Activated naive CD4-positive, alpha-beta T cell treated with anti-CD3 and anti-CD28 coated beads, Interleukin-2, amount 50 U/mL, for 72 hours (primary cell): ENCODE data around the gene YOD1. TPM values are rescaled to one million over a fixed set of nuclear protein-coding genes. Genes with fewer than 3 reads are reported as not detected.
A peak's percentile ranks its signal among the peaks of the same experiment; 100 is the strongest.

Source experiments
- ATAC-seq, 2 donors: fragments of 150-1000 bp; cut with Tn5 transposase; 2 replicates each; pipeline ENCODE4 v1.10.0; 2021; ENCODE audit warnings: mild to moderate bottlenecking in 2 of 2, moderate library complexity in 2 of 2
- DNase-seq, 2 donors: peaks; one replicate each; pipeline ENCODE4 v3.0.0; 2021 to 2022; ENCODE audit warnings: low spot score in 2 of 2
- H3K27ac Mint-ChIP-seq, 2 donors: one replicate each; pipeline ENCODE4 v1.8.0; 2022; ENCODE audit warnings: mild to moderate bottlenecking in 2 of 2, mixed read lengths in 2 of 2
- H3K36me3 Mint-ChIP-seq, 2 donors: one replicate each; pipeline ENCODE4 v1.8.0; 2022; ENCODE audit warnings: mixed read lengths in 2 of 2
- H3K9me3 Mint-ChIP-seq, 2 donors: one replicate each; pipeline ENCODE4 v1.8.0; 2022; ENCODE audit warnings: mixed read lengths in 2 of 2
- total RNA-seq, 2 donors: library from RNA; stranded (reverse); gene quantifications; one replicate each; pipeline ENCODE4 v1.2.3, GENCODE V29; 2022

YOD1 gene
- 10 to 100 TPM in 1 of 2 donors, 1 to 10 TPM in 1; 6.6 to 23.4 TPM for total RNA-seq

DNA sequence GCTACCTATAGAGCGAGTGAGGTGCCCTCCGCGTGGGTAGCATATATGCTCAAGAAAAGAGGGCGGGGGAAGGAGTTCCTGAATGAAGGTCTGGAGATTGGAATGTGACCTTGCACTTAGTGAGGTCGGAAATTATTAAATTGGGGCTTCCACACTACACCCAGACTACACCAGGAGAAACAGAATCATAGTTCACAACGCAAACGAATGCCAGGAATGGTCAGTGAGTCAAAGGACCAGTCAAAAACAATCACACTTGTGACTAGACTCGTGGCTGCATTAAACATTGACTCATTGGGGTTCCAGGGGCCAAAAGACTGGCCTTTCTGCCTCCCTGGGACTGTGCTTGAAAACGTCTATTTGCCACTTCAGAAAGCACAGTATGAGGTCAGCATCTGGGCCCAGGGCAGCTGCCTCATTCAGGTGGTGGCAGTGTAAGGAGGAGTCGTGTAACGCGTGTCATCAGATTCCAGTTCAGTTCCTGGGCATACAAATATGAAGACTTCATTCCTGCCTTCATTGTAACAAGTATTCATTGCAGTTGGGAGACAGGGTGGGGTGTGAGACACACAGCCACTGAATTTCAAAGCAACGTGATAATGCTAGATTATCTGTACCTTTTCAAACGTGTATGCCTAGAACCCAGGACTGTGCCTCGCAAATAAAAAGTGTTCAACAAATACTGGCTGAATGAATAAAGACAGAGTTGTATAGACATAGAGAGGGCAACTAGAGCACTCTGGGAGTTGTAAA is at the start of gene YOD1:
YOD1 (minus strand) TSS at position 18 of the 753 bp plus-strand sequence. CDS start 178 bp downstream, outside the sequence.
- DNase-seq, result peak in 1 of 2 donors; percentile 71
- Mint-ChIP-seq H3K9me3 (no peaks in the 10 kb centered on the region), H3K36me3 (peaks cover 10 to 16% of the 10 kb centered on the region in 2 donors), H3K27ac (peak within 1 kb of the TSS; percentile 96 to 99)
- peak in 1 of 2 donors; percentile 72 for ATAC-seq

DNA sequence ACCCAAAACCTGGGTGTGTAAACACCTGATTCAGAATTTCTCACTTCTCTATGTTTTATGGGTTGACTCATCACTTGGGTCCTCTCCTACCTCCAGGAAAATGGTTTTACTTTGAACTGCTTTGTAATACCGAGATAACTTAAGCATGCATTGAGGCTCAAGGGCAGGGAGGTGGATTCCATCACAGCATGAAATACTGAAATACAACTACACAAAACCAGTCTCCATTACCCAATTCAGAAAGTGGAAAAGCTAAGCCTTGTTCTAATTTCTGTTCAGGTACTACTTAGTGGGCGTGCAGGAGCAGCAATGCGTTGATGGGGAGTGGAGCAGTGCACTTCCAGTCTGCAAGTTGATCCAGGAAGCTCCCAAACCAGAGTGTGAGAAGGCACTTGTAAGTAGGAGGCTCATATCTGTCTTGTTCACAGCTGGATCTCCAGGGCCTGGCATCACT is 46.9 kb upstream of the YOD1 start:
- peak in 1 of 2 donors; percentile 42 for DNase-seq
- Mint-ChIP-seq H3K27ac (peak overlapping the region; percentile 31 to 85), H3K36me3 (peaks cover 5 to 32% of the 10 kb centered on the region in 2 donors), H3K9me3 (peaks cover 0 to 8% of the 10 kb centered on the region in 2 donors)
- ATAC-seq, result peak; percentile 98 to 99

DNA sequence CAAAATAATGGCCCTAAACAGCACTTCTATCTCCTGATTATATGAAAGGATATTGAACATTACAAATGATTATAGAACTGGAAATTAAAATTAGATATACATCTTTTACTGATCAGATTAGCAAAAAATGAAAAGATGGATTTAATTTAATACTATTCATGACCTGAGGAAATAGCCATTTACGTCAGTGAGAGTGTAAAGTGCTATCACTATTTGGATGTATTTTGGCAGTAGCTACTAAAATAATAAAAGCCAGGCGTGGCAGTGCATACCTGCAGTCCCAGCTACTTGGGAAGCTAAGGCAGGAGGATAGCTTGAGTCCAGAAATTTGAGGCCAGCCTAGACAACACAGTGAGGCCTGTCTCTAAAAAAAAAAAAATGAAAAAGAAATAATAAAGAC is 42.9 kb upstream of the YOD1 start:
- Mint-ChIP-seq H3K27ac (no peak overlapping the region), H3K9me3 (peaks cover 0 to 4% of the 10 kb centered on the region in 2 donors), H3K36me3 (peaks cover 5 to 24% of the 10 kb centered on the region in 2 donors)
- no peak for DNase-seq
- ATAC-seq, result no peak

DNA sequence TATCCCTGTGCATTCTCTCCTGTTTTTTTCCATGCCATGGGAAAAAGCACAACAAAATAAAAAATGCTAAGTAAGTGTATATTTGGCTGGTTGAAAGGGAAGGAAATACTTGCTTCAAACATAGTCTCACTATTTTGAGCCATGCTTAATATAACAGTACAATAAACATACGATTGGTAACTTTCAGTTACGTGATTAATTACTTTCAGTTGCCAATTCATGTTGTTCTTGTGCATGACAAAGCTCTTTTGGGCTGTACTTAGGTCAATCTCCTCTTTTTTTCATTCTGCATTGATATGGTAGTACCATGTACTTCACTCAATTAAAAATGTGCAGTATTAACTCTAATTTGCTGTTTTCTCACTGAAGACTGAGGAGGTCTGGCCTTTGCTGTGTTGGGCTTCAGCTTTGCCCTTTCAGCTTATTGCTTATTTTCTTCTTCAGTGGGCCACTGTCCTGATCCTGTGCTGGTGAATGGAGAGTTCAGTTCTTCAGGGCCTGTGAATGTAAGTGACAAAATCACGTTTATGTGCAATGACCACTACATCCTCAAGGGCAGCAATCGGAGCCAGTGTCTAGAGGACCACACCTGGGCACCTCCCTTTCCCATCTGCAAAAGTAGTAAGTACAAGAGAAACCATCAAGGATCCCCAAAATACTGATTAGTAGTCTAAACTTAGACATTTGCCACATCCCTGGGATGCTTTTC is 40.3 kb upstream of the YOD1 start:
- DNase-seq (no peak), ATAC-seq (no peak)
- Mint-ChIP-seq H3K9me3 (peaks cover 0 to 4% of the 10 kb centered on the region in 2 donors), H3K36me3 (peaks cover 5 to 9% of the 10 kb centered on the region in 2 donors), H3K27ac (peak overlapping the region in 1 of 2 donors; percentile 58)

DNA sequence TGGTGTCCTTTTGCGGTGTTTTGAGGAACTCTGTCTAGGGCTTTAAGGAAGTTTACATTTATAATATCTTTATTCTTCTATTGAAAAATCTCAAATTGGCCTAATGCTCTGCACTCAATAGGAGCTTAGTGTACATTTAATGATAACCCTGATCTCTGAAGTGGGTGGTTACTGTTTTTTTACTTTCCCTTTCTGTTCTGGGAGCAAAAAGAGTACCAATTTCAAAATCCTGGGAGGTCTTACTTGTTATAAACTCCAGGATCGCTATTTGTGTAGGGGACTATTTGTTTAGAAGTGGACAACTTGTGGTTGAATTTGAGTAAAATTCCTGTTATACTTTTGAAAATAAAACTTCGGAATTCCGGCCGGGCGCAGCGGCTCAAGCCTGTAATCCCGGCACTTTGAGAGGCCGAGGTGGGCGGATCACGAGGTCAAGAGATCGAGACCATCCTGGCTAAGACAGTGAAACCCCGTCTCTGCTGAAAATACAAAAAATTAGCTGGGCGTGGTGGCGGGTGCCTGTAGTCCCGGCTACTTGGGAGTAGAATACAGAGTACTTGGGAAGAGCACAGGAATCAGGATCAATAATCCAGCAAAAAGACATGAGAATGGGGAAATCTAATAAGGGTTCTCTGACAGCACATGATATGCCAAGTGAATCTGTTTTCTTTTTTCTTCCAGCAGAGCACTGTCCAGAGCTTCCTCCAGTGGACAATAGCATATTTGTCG is 38.8 kb upstream of the YOD1 start:
- H3K27ac Mint-ChIP-seq, result peak overlapping the region; percentile 89 to 90
- H3K36me3 Mint-ChIP-seq, result no peaks in the 10 kb centered on the region
- ATAC-seq (peak in 1 of 2 donors; percentile 51), DNase-seq (no peak)
- H3K9me3 Mint-ChIP-seq, result no peaks in the 10 kb centered on the region

DNA sequence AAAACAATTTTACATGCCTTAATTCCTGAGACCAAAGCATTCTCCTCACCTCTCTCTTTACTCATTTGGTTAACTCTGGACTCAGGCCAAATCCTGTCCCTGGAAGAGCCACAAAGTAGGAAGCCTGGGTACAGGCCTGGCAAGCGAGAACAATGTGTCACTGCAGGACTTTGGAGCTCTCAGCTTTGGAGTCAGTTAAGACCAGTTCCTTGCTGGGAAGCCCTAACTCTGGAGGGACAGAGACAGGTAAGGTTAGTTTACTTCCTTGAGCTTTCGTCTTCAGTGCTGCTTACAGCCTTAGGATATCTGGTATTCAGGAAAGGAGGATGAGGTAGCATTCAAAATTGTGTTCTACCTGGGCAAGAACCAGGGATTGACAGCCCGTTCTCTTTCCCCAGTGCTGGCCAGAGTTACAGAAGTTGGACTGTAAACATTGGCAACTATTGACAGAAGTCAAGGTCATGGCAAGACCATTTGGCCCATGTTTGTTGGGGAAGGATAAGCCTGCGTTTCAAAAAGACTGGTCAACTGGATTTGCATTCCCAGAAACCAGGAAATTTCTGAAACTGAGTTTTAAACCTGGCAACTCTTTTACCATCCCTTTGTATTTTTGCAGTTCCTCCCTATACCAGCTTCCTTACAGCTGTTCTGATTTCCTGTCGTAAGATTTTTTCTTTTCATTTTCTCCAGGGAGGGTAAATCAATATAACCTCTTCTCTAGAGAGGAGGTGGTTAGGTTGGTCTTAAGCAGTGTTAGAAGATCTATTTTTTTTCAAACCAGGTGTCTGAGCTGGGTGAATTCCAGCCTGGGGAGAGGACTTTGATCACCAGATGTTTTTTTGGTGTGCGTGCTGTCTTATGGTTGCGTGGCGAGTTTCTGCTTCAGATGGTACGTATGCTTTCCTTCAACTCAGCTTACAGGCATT is 38.0 kb upstream of the YOD1 start, which contains the start of gene C4BPB:
C4BPB (plus strand) TSS at position 160 of the 926 bp plus-strand sequence; CDS start at position 832, 672 bp downstream.
- ATAC-seq (peak; percentile 83 to 85), DNase-seq (no peak)
- Mint-ChIP-seq H3K36me3 (no peaks in the 10 kb centered on the region), H3K9me3 (no peaks in the 10 kb centered on the region), H3K27ac (peak within 1 kb of the TSS; percentile 89 to 90)

DNA sequence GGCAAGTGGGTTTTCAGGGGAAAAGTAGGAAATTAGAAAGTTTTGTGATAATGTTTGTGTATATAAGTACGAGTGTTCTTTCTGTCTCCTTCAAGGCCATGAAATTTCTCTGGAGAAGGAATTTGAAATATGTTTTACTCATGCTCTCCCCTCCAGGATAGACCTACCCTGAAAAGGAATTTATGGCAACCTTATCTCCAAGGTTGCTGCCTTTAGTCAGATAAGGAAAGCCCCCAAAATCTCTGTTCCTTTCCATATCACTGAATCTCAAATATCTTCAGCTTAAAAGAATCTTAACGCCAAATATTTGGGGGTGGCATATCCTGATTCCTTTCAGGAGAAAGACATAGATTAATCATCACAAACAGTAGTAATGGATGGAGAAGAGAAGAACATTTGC is 37.2 kb upstream of the YOD1 start:
- no peaks in the 10 kb centered on the region for H3K36me3 Mint-ChIP-seq
- no peaks in the 10 kb centered on the region for H3K9me3 Mint-ChIP-seq
- DNase-seq (no peak), ATAC-seq (no peak)
- H3K27ac Mint-ChIP-seq, result no peak overlapping the region

DNA sequence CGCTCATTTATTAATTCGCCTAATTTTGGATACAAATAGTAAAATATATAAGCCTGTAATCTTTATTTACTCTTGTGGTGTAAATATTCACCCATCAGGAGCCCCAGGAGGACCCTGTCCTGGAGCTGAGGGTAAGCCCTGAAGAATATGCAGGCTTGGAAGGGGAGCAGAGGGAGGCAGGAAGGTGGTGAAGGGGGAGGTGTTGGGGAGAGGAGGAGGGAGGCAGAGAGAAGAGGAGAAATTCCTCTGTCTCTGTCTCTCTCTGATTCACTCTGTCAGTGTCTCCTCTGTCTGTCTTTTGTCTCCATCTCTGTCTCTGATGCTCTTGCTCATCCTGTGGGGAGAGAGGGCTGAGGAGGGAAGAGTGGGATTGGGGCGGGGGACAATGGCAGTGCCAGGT is 34.9 kb upstream of the YOD1 start:
- no peak for ATAC-seq
- DNase-seq, result no peak
- Mint-ChIP-seq H3K36me3 (no peaks in the 10 kb centered on the region), H3K27ac (no peak overlapping the region), H3K9me3 (no peaks in the 10 kb centered on the region)

DNA sequence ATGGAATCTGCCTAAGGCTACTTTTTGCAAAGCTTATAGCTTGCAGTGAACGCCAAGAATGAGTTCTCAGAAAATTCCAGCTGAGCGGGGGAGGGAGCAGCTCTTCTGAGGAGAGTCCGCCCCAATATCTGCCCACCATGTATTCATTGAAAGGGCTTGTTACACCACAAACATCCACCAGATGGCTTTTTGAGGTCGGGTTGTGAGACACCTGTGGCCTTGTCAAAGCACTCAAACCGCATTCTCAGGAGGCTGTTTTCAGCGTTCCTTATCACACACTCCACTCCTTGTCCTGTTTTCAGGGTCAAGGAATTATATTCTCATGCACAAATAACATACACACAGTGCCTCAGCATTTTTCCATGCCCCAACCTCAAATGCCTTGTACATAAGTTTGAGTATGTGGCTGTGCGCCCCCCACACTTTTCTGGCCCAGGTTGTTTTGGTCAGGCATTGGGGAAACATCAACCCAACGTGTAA is 33.7 kb upstream of the YOD1 start:
- no peaks in the 10 kb centered on the region for H3K9me3 Mint-ChIP-seq
- H3K27ac Mint-ChIP-seq, result no peak overlapping the region
- H3K36me3 Mint-ChIP-seq, result no peaks in the 10 kb centered on the region
- ATAC-seq (peak; percentile 66 to 72), DNase-seq (peak in 1 of 2 donors; percentile 60)

DNA sequence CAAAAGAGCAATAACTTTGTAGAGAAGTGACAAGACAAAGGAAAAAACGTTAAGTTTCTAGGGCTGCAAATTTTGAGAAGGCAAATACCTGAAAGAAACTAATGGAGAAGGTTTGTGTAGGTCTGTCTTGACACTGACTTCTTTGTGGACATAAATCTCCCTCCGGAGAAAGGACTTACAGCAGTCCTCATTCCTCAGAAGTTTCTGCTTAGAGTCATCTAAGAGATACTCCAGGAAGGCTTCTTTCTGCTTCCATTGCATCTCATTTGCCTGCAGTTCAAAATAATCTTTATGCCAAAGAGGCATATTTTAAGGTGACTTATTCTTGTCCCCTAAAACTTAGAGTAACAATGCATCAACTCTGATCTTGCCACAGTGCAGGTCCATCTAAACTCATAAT is 33.2 kb upstream of the YOD1 start:
- H3K36me3 Mint-ChIP-seq, result no peaks in the 10 kb centered on the region
- no peak for DNase-seq
- ATAC-seq, result no peak
- no peaks in the 10 kb centered on the region for H3K9me3 Mint-ChIP-seq
- H3K27ac Mint-ChIP-seq, result no peak overlapping the region

DNA sequence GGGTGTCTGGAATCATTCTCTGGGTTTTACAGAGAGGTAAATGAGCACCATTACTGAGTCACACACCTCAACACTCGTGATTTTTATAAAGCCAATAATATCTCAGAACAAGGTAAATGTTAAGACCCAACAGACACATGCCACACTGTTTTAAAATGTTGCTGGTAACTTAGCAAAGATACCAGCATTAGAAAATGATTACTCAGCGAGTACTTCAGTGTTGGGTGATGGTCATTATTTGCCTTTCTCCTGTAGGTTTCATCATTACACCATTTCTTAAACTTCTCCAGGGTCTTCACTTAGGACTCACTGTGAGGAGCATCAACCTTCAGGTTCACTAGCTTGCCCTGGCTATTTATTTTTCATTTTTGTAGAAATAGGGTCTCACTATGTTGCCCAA is 30.8 kb upstream of the YOD1 start:
- Mint-ChIP-seq H3K9me3 (no peaks in the 10 kb centered on the region), H3K27ac (no peak overlapping the region), H3K36me3 (no peaks in the 10 kb centered on the region)
- no peak for ATAC-seq
- no peak for DNase-seq

DNA sequence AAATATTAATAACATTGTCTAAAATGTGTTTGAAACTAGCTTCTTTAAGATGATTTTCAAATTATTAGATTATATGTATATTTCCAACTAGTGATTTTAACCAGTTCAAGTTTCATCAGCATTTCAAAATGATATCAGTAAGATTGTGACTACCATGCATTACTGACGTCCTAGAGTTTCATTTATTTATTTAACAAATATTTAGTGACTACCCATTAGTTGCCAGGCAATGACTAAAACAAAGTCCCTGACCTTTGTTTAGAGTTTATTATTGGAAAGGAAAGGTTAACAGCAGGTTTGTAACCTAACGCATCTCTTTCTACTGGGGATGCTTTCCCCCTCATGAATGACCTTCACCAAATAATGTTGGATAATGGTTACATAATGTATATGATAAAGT is 30.1 kb upstream of the YOD1 start:
- DNase-seq (no peak), ATAC-seq (no peak)
- Mint-ChIP-seq H3K27ac (no peak overlapping the region), H3K9me3 (no peaks in the 10 kb centered on the region), H3K36me3 (no peaks in the 10 kb centered on the region)

DNA sequence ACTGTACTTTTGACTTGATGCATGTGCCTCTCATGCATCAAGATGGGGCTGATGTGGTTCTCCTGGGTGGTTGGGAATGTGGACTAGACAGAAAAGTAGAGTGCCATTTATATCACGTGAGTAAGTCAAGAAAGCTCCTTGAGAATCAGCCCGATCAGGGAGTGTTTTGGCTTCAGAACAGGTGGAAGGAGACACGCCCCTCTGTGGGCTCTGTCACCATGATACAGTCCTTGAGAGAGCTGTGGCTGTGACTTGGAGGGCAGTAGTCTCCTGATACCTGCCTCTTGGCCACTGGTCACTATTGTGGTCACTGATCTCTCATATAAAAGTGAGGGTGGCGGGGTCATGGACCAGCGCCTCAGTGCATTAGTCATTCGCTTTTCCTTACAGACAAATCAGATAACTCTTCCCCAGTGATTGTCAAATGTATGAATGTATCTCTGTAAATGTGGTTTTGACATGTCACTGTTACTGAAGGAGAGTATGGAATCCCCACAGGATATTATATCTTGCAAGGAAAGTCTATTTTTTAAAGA is 28.8 kb upstream of the YOD1 start:
- DNase-seq, result no peak
- no peaks in the 10 kb centered on the region for H3K36me3 Mint-ChIP-seq
- no peak for ATAC-seq
- no peak overlapping the region for H3K27ac Mint-ChIP-seq
- no peaks in the 10 kb centered on the region for H3K9me3 Mint-ChIP-seq

DNA sequence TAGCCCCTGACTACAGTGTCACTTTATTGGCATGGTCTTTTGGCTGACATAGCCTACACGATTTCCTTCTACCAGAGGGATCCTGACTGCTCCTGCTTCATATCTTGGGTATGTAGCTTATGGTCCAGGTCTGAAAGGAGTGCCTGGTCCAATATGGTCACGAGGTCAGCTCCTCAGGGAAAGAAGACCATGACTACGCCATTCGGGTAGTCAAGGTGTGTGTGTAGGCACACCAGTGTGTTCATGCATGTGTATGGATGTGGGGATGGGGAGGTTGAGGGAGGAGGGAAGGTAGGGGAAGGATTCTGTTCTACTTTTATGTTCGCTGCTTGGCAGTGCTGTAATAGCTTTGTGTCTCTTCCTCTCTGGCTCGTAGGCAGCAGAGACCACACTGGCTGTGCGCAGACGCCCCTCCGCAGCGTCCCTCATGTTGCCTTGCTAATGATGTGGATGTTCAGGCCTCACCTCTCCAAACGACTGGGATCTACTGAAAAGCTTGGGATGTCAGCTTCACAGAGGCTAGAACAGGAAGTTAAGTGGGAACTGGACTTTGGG is 27.6 kb upstream of the YOD1 start:
- Mint-ChIP-seq H3K27ac (no peak overlapping the region), H3K36me3 (no peaks in the 10 kb centered on the region), H3K9me3 (no peaks in the 10 kb centered on the region)
- no peak for ATAC-seq
- DNase-seq, result no peak
